Endothelial cell of umbilical vein (primary cell): ENCODE data around the gene CCDC107.

Source experiments
- EZH2 ChIP-seq: IDR thresholded peaks from 2 replicates; pipeline ENCODE4 v1.6.1; 2012; ENCODE audit warnings: borderline replicate concordance, low read depth, mild to moderate bottlenecking, moderate library complexity, low read length, inconsistent platforms; ENCODE audit not compliant: severe bottlenecking
- MYC ChIP-seq: IDR thresholded peaks from one replicate; pipeline ENCODE4 v1.6.1; 2011; ENCODE audit warnings: mild to moderate bottlenecking, low read depth, low read length
- POLR2A ChIP-seq: IDR thresholded peaks from 2 replicates; pipeline ENCODE4 v1.6.1; 2012; ENCODE audit warnings: low read depth, mild to moderate bottlenecking, control low read depth, low read length
- POLR2AphosphoS5 ChIP-seq: IDR thresholded peaks from 2 replicates; pipeline ENCODE4 v1.6.1; 2012; ENCODE audit warnings: low read depth, mild to moderate bottlenecking, control low read depth, low read length, moderate library complexity; ENCODE audit not compliant: insufficient read depth
- TF ChIP-seq, protein P1 (sequence below), 2 donors: IDR thresholded peaks; 1 replicate in 1 of 2; 2 replicates in 1 of 2; pipeline ENCODE4 v1.5.1; 2011; ENCODE audit warnings: low read length in 2 of 2, mild to moderate bottlenecking in 2 of 2, moderate library complexity in 2 of 2, control low read depth in 1 of 2, inconsistent platforms in 1 of 2, low read depth in 1 of 2; ENCODE audit not compliant: insufficient read depth in 1 of 2; ENCODE audit errors: extremely low read depth in 1 of 2
- TF ChIP-seq, protein P2 (sequence below): IDR thresholded peaks from 2 replicates; pipeline ENCODE4 v1.6.1; 2011; ENCODE audit not compliant: insufficient read depth, insufficient read length

GRCh38 chr9:35619800-35620158 lies 38.3 kb upstream of the CCDC107 start:
- TF ChIP-seq, protein P1, sequence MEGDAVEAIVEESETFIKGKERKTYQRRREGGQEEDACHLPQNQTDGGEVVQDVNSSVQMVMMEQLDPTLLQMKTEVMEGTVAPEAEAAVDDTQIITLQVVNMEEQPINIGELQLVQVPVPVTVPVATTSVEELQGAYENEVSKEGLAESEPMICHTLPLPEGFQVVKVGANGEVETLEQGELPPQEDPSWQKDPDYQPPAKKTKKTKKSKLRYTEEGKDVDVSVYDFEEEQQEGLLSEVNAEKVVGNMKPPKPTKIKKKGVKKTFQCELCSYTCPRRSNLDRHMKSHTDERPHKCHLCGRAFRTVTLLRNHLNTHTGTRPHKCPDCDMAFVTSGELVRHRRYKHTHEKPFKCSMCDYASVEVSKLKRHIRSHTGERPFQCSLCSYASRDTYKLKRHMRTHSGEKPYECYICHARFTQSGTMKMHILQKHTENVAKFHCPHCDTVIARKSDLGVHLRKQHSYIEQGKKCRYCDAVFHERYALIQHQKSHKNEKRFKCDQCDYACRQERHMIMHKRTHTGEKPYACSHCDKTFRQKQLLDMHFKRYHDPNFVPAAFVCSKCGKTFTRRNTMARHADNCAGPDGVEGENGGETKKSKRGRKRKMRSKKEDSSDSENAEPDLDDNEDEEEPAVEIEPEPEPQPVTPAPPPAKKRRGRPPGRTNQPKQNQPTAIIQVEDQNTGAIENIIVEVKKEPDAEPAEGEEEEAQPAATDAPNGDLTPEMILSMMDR (IDR thresholded peaks at IDR 0.05; ENCODE audit: extremely low read depth in 1 of 2, insufficient read depth in 1 of 2, low read depth in 1 of 2, low read length in 2 of 2): no peak
- TF ChIP-seq POLR2A (no peak), MYC (no peak), POLR2AphosphoS5 (no peak), EZH2 (no peak)
- TF ChIP-seq, protein P2, sequence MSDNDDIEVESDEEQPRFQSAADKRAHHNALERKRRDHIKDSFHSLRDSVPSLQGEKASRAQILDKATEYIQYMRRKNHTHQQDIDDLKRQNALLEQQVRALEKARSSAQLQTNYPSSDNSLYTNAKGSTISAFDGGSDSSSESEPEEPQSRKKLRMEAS: no peak
